ENCODE data around the gene TLE3.

The TLE3 gene

DNA sequence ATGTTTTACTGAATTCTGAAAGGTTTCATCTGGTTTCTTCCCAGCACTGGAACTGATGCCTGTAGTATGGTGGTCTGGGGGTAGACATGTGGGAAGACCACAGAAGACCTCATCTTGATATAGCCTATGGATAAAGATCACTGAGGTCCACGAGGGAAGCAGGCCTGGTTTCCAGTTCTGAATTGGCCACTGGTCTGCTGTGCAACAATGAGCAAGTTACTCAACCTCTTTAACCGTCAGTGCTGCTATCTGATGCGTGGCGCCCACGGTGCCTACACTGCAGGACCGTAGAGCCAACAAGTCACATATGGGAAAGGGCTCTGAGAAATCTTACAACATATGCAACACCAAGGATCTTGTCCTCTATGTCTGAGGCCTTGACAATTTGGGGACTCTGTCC is 13.3 kb downstream of the TLE3 start:
- Histone ChIP-seq H3K9me3 (no peaks in the 10 kb centered on the region), H3K27me3 (0 out of 2 replicates have a peak, but pooled peaks cover 4% of the 10 kb centered on the region), H3K4me3 (no peak overlapping the region), H3K4me1 (peaks cover 8% of the 10 kb centered on the region; the same call in 1 of the 2 replicates), H3K36me3 (no peaks in the 10 kb centered on the region), H3K9ac (no peak overlapping the region), H4K20me1 (no peaks in the 10 kb centered on the region; the same call in 1 of the 2 replicates), H3K27ac (no peak overlapping the region), H3K4me2 (0 out of 2 replicates have a peak overlapping the region, but pooled peaks have one; percentile 28)
- no peak for TF ChIP-seq Cebpa-rat (IDR thresholded peaks at IDR 0.05)

DNA sequence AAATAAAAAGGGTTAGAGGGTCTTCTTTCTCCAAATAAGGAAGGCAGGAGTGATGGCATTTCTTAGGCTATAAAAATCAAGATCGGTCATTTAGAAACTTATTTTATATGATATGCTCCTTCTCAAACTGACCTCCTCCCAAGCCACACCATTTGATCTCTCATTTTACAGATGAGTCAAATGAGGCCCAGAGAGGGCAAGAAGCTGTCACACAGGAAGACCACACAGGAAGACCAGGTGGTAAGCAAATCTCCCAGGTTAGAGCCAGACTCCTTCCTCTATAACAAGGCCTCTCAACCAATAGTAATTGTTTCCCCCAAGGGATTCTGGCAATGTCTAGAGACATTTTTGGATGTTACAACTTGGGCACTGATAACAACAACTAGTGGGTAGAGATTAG is 13.8 kb downstream of the TLE3 start:
- H3K36me3 ChIP-seq: no peaks in the 10 kb centered on the region
- peaks cover 1% of the 10 kb centered on the region; the same call in 1 of the 2 replicates for H4K20me1 ChIP-seq
- no peak overlapping the region for H3K9ac ChIP-seq
- 0 out of 2 replicates have a peak, but pooled peaks cover 4% of the 10 kb centered on the region for H3K27me3 ChIP-seq
- no peak overlapping the region for H3K27ac ChIP-seq
- H3K9me3 ChIP-seq: no peaks in the 10 kb centered on the region
- peak overlapping the region; percentile 28; the same call in 1 of the 2 replicates for H3K4me2 ChIP-seq
- peaks cover 8% of the 10 kb centered on the region; the same call in 1 of the 2 replicates for H3K4me1 ChIP-seq
- H3K4me3 ChIP-seq: no peak overlapping the region
- no peak for TF ChIP-seq Cebpa-rat (IDR thresholded peaks at IDR 0.05)

- no peak overlapping the region for H3K4me3 ChIP-seq
- no peak overlapping the region for H3K27ac ChIP-seq
- H3K4me1 ChIP-seq: peaks cover 8% of the 10 kb centered on the region; the same call in 1 of the 2 replicates
- no peak for TF ChIP-seq Cebpa-rat (IDR thresholded peaks at IDR 0.05)
- no peaks in the 10 kb centered on the region for H3K36me3 ChIP-seq
- peaks cover 6% of the 10 kb centered on the region; the same call in 1 of the 2 replicates for H4K20me1 ChIP-seq
- H3K9me3 ChIP-seq: no peaks in the 10 kb centered on the region
- 0 out of 2 replicates have a peak, but pooled peaks cover 4% of the 10 kb centered on the region for H3K27me3 ChIP-seq
- peak overlapping the region; percentile 28; the same call in 1 of the 2 replicates for H3K4me2 ChIP-seq
- H3K9ac ChIP-seq: no peak overlapping the region
Observed at GRCh38 chr15:70083418-70083817, 14.3 kb downstream of the TLE3 start.

DNA sequence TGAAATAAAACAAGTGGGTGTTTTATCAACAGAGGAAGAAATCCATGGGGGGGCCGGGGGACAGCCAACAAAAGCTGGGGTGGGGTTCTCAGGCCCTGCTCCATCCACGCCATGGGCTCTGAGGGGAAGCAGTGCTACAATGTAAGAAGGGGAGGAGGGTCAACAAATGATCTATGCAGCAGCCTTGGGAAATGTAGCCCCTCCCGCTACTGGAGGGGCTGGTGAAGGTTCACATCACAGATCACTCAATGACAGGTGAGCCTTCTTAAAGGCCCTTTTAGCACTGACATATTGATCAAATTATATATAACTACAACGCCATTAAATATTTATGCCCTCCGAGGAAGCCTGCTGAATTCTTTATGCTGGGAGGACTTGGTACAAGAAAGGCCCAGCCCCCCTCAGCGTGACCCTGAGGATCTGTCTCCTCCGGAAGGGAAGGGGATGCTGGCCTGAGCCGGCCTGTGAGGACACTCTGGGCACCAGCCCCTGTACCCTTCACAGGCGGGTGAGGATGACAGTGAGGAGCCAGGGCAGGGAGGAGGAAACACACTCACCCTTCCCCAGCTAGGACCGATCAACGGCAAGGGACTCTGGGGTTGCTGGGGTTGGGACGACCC is 15.3 kb downstream of the TLE3 start:
- Histone ChIP-seq H3K9me3 (no peaks in the 10 kb centered on the region), H3K4me2 (no peak overlapping the region), H3K4me1 (peaks cover 8% of the 10 kb centered on the region; the same call in 1 of the 2 replicates), H3K4me3 (no peak overlapping the region), H4K20me1 (peaks cover 8% of the 10 kb centered on the region; the same call in 1 of the 2 replicates), H3K27me3 (0 out of 2 replicates have a peak, but pooled peaks cover 4% of the 10 kb centered on the region), H3K27ac (no peak overlapping the region), H3K9ac (no peak overlapping the region), H3K36me3 (no peaks in the 10 kb centered on the region)
- no peak for TF ChIP-seq Cebpa-rat (IDR thresholded peaks at IDR 0.05)

- Histone ChIP-seq H3K27ac (no peak overlapping the region), H3K9me3 (no peaks in the 10 kb centered on the region), H3K9ac (no peak overlapping the region), H3K4me3 (no peak overlapping the region), H3K36me3 (no peaks in the 10 kb centered on the region), H3K4me2 (no peak overlapping the region), H3K27me3 (0 out of 2 replicates have a peak, but pooled peaks cover 4% of the 10 kb centered on the region), H3K4me1 (peaks cover 8% of the 10 kb centered on the region; the same call in 1 of the 2 replicates), H4K20me1 (peaks cover 8% of the 10 kb centered on the region; the same call in 1 of the 2 replicates)
- TF ChIP-seq Cebpa-rat (IDR thresholded peaks at IDR 0.05): no peak
Observed at GRCh38 chr15:70081612-70082011, 16.1 kb downstream of the TLE3 start.

DNA sequence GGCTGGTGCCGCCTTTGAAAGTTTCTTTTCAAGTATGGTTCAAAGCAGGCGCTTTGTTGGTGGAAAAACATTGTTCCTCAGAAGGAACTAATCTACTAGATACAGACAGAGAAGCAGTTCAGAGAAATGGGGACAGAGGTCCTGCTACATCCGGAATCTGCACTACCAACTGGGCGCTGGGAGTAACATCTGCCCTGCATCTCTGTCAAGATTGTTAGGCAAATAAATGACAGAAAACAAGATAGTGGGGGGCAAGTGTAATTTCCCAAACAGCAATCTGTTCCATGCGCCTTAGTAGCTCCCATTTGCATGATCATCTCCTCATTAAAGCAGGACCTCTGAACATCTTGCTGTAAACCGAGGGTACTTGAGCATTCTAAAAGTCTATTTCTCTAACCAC is 17.4 kb downstream of the TLE3 start:
- Histone ChIP-seq H4K20me1 (peaks cover 8% of the 10 kb centered on the region; the same call in 1 of the 2 replicates), H3K27me3 (no peaks in the 10 kb centered on the region), H3K4me1 (peaks cover 8% of the 10 kb centered on the region; the same call in 1 of the 2 replicates), H3K27ac (no peak overlapping the region), H3K9ac (no peak overlapping the region), H3K9me3 (no peaks in the 10 kb centered on the region), H3K4me2 (no peak overlapping the region), H3K4me3 (no peak overlapping the region), H3K36me3 (no peaks in the 10 kb centered on the region)
- TF ChIP-seq Cebpa-rat (IDR thresholded peaks at IDR 0.05): no peak

DNA sequence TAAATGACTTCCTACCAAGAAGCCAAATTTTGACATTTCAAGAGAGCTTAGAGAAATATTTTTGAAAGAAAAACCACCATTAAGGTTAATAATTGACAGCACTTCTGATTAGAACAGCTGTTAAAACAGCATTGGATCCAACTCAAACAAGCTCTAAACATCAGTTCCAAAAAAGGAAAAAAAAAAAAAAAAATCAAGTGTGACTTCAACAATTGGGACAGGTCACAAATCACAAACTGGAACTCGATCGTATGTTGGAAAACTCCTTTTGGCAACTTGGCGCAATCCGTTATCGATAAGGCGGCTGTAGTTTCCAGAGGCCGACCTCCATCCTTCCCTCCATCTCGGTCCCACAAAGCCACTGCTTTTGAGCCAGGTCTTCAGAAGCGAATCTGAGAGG is 17.8 kb downstream of the TLE3 start:
- Histone ChIP-seq H3K36me3 (no peaks in the 10 kb centered on the region), H3K27ac (no peak overlapping the region), H3K9me3 (no peaks in the 10 kb centered on the region), H4K20me1 (peaks cover 8% of the 10 kb centered on the region; the same call in 1 of the 2 replicates), H3K4me2 (no peak overlapping the region), H3K9ac (no peak overlapping the region), H3K4me1 (peaks cover 8% of the 10 kb centered on the region; the same call in 1 of the 2 replicates), H3K27me3 (no peaks in the 10 kb centered on the region), H3K4me3 (no peak overlapping the region)
- no peak for TF ChIP-seq Cebpa-rat (IDR thresholded peaks at IDR 0.05)

DNA sequence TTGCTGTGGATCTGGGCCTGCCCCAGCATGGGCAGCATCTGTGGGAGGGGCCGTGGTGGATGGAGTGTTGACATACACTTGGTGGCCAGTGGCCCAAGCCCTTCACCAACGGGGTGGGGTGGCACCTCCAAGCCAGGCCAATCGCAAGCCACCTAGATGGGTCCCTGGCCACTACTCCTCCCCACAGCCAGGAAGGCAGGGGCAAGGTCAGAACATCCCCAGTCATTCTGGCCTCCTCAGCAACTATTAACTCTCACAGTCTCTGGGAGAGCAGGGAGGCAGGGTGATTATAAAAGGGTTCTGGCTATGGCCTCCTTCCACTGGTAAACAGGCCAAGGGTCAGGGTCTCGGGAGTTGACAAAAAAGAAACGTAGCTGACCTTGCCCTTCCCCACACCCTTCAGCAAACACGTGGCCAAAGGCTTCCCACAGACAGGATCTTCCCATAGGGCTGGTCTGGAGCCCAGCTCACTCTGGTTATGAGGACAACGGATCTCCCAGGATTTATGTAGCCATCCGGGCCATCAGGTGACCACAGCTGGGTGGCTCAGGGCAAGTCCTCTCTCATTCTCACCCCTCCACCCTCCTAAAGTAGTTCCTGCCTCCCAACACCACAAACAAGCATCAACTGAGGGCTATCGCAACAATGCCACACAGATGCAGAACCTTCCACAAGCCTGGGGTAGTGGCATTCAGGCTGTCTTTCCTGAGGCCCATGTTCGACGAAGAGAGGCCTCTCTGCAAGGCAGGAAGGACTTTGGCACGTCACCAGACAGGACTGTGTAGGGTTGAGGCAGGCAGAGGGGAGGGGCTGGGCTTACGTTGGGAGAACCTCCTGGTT is 18.9 kb downstream of the TLE3 start:
- H3K36me3 ChIP-seq: no peaks in the 10 kb centered on the region
- no peaks in the 10 kb centered on the region for H3K9me3 ChIP-seq
- peaks cover 3% of the 10 kb centered on the region; the same call in 1 of the 2 replicates for H3K4me1 ChIP-seq
- H3K4me2 ChIP-seq: no peak overlapping the region
- H3K4me3 ChIP-seq: no peak overlapping the region
- no peak overlapping the region for H3K27ac ChIP-seq
- H3K27me3 ChIP-seq: no peaks in the 10 kb centered on the region
- H4K20me1 ChIP-seq: peaks cover 8% of the 10 kb centered on the region; the same call in 1 of the 2 replicates
- H3K9ac ChIP-seq: no peak overlapping the region
- no peak for TF ChIP-seq Cebpa-rat (IDR thresholded peaks at IDR 0.05)

DNA sequence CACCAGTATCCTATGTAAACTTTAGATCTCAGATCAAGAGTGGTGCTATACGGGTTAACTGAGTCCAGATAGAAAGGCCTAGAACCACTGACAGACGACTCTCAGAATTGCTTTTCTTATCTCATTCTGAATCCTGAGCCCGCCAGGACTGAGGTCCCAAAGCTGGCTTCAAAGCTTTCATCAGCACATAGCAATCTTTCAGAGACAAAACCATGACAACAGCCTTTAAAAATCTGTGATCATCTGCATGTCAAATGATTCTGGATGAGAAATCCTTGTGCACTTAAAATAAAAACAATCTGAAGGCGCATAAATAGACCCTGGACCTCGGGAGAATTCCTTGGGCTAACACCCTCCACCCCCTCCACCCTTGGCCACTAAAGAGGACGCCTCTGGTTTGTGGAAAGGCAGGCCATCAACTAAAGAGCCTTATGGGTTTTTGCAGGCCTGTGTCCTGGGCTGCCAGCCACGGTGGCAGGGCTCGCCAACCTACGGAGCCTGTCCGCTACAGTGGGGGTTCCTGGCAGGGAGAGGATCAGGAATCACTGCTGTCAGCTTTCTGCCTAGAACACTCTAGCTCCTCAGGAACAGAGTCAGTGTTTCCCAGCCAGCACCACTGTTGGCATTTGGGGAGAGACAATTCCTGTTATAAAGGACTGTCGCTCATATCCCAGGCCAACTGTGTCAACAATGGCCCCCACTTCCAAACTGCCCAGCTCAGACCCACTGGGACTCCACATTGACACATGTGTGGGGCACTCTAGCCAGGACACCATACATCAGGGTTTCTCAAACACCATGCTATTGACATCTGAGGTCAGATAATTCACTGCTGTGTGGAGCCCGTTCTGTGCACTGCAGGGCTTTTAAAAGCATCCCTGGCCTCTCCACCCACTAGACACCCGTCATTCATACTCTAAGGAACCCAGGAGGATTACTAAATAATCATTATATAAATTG is 20.2 kb downstream of the TLE3 start:
- no peak for TF ChIP-seq Cebpa-rat (IDR thresholded peaks at IDR 0.05)
- no peaks in the 10 kb centered on the region for H3K27me3 ChIP-seq
- no peak overlapping the region for H3K9ac ChIP-seq
- H3K36me3 ChIP-seq: no peaks in the 10 kb centered on the region
- no peak overlapping the region for H3K4me3 ChIP-seq
- no peaks in the 10 kb centered on the region for H3K9me3 ChIP-seq
- H4K20me1 ChIP-seq: peaks cover 8% of the 10 kb centered on the region; the same call in 1 of the 2 replicates
- H3K4me2 ChIP-seq: no peak overlapping the region
- H3K4me1 ChIP-seq: no peaks in the 10 kb centered on the region
- no peak overlapping the region for H3K27ac ChIP-seq

Data from BLaER1 (cell line).